Trophoblast cell (in vitro differentiated cells and primary cell): ENCODE measurements around the gene KIAA2012.

Experiments used
- DNase-seq, 2 donors: peaks; one replicate each; pipeline ENCODE4 v3.0.0-alpha.2; 2016
- H2AFZ ChIP-seq: 2 replicates; pipeline ENCODE4 v1.6.1; 2013; ENCODE audit warnings: low read length, moderate library complexity, mild to moderate bottlenecking; ENCODE audit not compliant: insufficient read depth, poor library complexity
- H2AK5ac ChIP-seq: 2 replicates; pipeline ENCODE4 v1.6.1; 2013; ENCODE audit warnings: mild to moderate bottlenecking, low read length
- H2BK120ac ChIP-seq: 2 replicates; pipeline ENCODE4 v1.6.1; 2013; ENCODE audit warnings: low read length, mild to moderate bottlenecking, moderate library complexity; ENCODE audit not compliant: insufficient read depth, poor library complexity
- H2BK12ac ChIP-seq: 2 replicates; pipeline ENCODE4 v1.6.1; 2013; ENCODE audit warnings: mild to moderate bottlenecking, low read length, moderate library complexity
- H2BK5ac ChIP-seq: 2 replicates; pipeline ENCODE4 v1.6.1; 2013; ENCODE audit warnings: low read length, low read depth, moderate library complexity, mild to moderate bottlenecking; ENCODE audit not compliant: poor library complexity
- H3K14ac ChIP-seq: 2 replicates; pipeline ENCODE4 v1.6.1; 2013; ENCODE audit warnings: mild to moderate bottlenecking, low read length
- H3K18ac ChIP-seq: 2 replicates; pipeline ENCODE4 v1.6.1; 2013; ENCODE audit warnings: mild to moderate bottlenecking, low read length
- H3K23ac ChIP-seq: 2 replicates; pipeline ENCODE4 v1.6.1; 2013; ENCODE audit warnings: low read length
- H3K27ac ChIP-seq: 2 replicates; pipeline ENCODE4 v1.5.1; 2013; ENCODE audit warnings: low read depth, mild to moderate bottlenecking, inconsistent platforms, low read length, moderate library complexity
- H3K27me3 ChIP-seq: 2 replicates; pipeline ENCODE4 v1.6.1; 2013; ENCODE audit warnings: inconsistent platforms, mild to moderate bottlenecking, low read length, moderate library complexity; ENCODE audit not compliant: insufficient read depth
- H3K36me3 ChIP-seq, 2 experiments: 1 replicate in 1 of 2; 2 replicates in 1 of 2; pipeline ENCODE4 v1.6.1; 2013; ENCODE audit warnings: low read length in 2 of 2, mild to moderate bottlenecking in 2 of 2, moderate library complexity in 1 of 2; ENCODE audit not compliant: insufficient read depth in 2 of 2, control insufficient read depth in 1 of 2
- H3K4ac ChIP-seq: 2 replicates; pipeline ENCODE4 v1.6.1; 2013; ENCODE audit warnings: low read depth, mild to moderate bottlenecking, low read length, moderate library complexity
- H3K4me1 ChIP-seq, 2 experiments: 1 replicate in 1 of 2; 2 replicates in 1 of 2; pipeline ENCODE4 v1.6.1; 2013; ENCODE audit warnings: low read length in 2 of 2, mild to moderate bottlenecking in 2 of 2, moderate library complexity in 1 of 2; ENCODE audit not compliant: insufficient read depth in 2 of 2, control insufficient read depth in 1 of 2
- H3K4me2 ChIP-seq: 2 replicates; pipeline ENCODE4 v1.6.1; 2013; ENCODE audit warnings: inconsistent platforms, mild to moderate bottlenecking, low read length, moderate library complexity
- H3K4me3 ChIP-seq: 2 replicates; pipeline ENCODE4 v1.5.1; 2013; ENCODE audit warnings: mild to moderate bottlenecking, low read depth, low read length, inconsistent platforms
- H3K79me1 ChIP-seq: one replicate; pipeline ENCODE4 v1.6.1; 2013; ENCODE audit warnings: low read length
- H3K79me2 ChIP-seq: 2 replicates; pipeline ENCODE4 v1.6.1; 2013; ENCODE audit warnings: low read length, mild to moderate bottlenecking; ENCODE audit not compliant: control insufficient read depth, insufficient read depth, poor library complexity
- H3K9ac ChIP-seq: 2 replicates; pipeline ENCODE4 v1.6.1; 2013; ENCODE audit warnings: mild to moderate bottlenecking, low read length
- H3K9me3 ChIP-seq: 2 replicates; pipeline ENCODE4 v1.6.1; 2013; ENCODE audit warnings: low read depth, mild to moderate bottlenecking, control low read depth, inconsistent platforms, low read length; ENCODE audit not compliant: insufficient read depth
- H4K12ac ChIP-seq: 2 replicates; pipeline ENCODE4 v1.6.1; 2013; ENCODE audit warnings: low read depth, mild to moderate bottlenecking, low read length, moderate library complexity
- H4K8ac ChIP-seq: 2 replicates; pipeline ENCODE4 v1.6.1; 2013; ENCODE audit warnings: low read depth, mild to moderate bottlenecking, low read length, moderate library complexity
- H4K91ac ChIP-seq: one replicate; pipeline ENCODE4 v1.6.1; 2013; ENCODE audit warnings: low read depth, mild to moderate bottlenecking, low read length, moderate library complexity
- WGBS: extraction: QIAGEN DNeasy Blood & Tissue Kit; methylation state at CpG from one replicate; pipeline ENCODE4 v1.1.7; 2013; ENCODE audit warnings: missing lambda C conversion rate; ENCODE audit not compliant: insufficient read length, insufficient coverage; ENCODE audit errors: extremely low coverage; 5-methylcytosine and 5-hydroxymethylcytosine counted together

Gene KIAA2012

GRCh38 chr2:202091476-202091875 is 18.4 kb downstream of the KIAA2012 start:
- H2AK5ac ChIP-seq: no peak overlapping the region
- H4K91ac ChIP-seq: no peak overlapping the region
- H3K23ac ChIP-seq: no peak overlapping the region
- no CpG with 5 or more reads among the region's 6 CpGs for WGBS
- H3K9me3 ChIP-seq: no peaks in the 10 kb centered on the region
- no peak overlapping the region for H3K4me2 ChIP-seq
- no peak overlapping the region for H3K9ac ChIP-seq
- no peak overlapping the region for H2BK12ac ChIP-seq
- no peaks in the 10 kb centered on the region for H3K4me1 ChIP-seq
- H3K79me1 ChIP-seq: no peaks in the 10 kb centered on the region
- no peaks in the 10 kb centered on the region for H3K27me3 ChIP-seq
- H3K79me2 ChIP-seq: no peaks in the 10 kb centered on the region
- H4K12ac ChIP-seq: no peak overlapping the region
- DNase-seq: no peak
- no peak overlapping the region for H4K8ac ChIP-seq
- H3K4ac ChIP-seq: no peak overlapping the region
- no peak overlapping the region for H2BK5ac ChIP-seq
- H2BK120ac ChIP-seq: no peak overlapping the region
- H3K18ac ChIP-seq: no peak overlapping the region
- H3K14ac ChIP-seq: no peak overlapping the region
- H2AFZ ChIP-seq: no peak overlapping the region
- H3K4me3 ChIP-seq: no peak overlapping the region
- no peak overlapping the region for H3K27ac ChIP-seq
- H3K36me3 ChIP-seq: no peaks in the 10 kb centered on the region

GRCh38 chr2:202094426-202094986 is 21.5 kb downstream of the KIAA2012 start:
- no peak overlapping the region for H3K4me3 ChIP-seq
- no peaks in the 10 kb centered on the region for H3K4me1 ChIP-seq
- H2BK5ac ChIP-seq: no peak overlapping the region
- H3K9ac ChIP-seq: no peak overlapping the region
- H2BK12ac ChIP-seq: no peak overlapping the region
- H3K4me2 ChIP-seq: no peak overlapping the region
- H2BK120ac ChIP-seq: no peak overlapping the region
- no peak overlapping the region for H3K4ac ChIP-seq
- H3K23ac ChIP-seq: no peak overlapping the region
- no peaks in the 10 kb centered on the region for H3K79me1 ChIP-seq
- H3K27ac ChIP-seq: no peak overlapping the region
- no peak overlapping the region for H2AK5ac ChIP-seq
- H3K9me3 ChIP-seq: no peaks in the 10 kb centered on the region
- H3K27me3 ChIP-seq: no peaks in the 10 kb centered on the region
- no peak overlapping the region for H4K8ac ChIP-seq
- DNase-seq: no peak
- H2AFZ ChIP-seq: no peak overlapping the region
- no CpG with 5 or more reads among the region's 3 CpGs for WGBS
- no peak overlapping the region for H3K14ac ChIP-seq
- no peak overlapping the region for H4K91ac ChIP-seq
- H3K18ac ChIP-seq: no peak overlapping the region
- H3K36me3 ChIP-seq: no peaks in the 10 kb centered on the region
- no peaks in the 10 kb centered on the region for H3K79me2 ChIP-seq
- no peak overlapping the region for H4K12ac ChIP-seq

- Histone ChIP-seq H2AK5ac (no peak overlapping the region), H3K4me1 (no peaks in the 10 kb centered on the region), H3K14ac (no peak overlapping the region), H3K27ac (no peak overlapping the region), H3K79me2 (no peaks in the 10 kb centered on the region), H3K9me3 (no peaks in the 10 kb centered on the region), H4K12ac (no peak overlapping the region), H2AFZ (no peak overlapping the region), H2BK12ac (no peak overlapping the region), H3K27me3 (no peaks in the 10 kb centered on the region), H4K8ac (no peak overlapping the region), H2BK5ac (no peak overlapping the region), H3K9ac (no peak overlapping the region), H4K91ac (no peak overlapping the region), H3K23ac (no peak overlapping the region), H3K79me1 (no peaks in the 10 kb centered on the region), H3K18ac (no peak overlapping the region), H3K4ac (no peak overlapping the region), H3K36me3 (no peaks in the 10 kb centered on the region), H3K4me2 (no peak overlapping the region), H3K4me3 (no peak overlapping the region), H2BK120ac (no peak overlapping the region)
- DNase-seq: no peak
These were observed 22.2 kb downstream of the KIAA2012 start for GRCh38 chr2:202095235-202095634.

DNA sequence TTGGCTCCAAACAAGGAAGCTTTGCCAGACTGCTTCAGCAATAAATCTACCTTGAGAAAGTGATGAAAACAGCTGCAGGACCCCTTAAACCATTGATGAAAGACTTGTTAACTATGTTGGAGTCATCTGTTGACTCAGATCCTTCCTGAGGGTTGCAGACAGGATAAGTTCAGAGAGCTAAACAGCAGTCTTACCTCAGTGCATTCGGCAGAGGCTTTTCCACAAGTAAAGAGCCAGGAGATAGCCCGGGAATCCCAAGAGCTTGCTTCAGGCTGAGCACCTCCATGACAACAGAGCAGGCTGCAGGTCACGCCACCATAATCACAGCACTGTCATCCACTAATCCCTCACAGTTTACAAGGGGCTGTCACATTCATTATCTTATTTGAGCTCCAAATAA is 23.7 kb downstream of the KIAA2012 start:
- DNase-seq: no peak

More for the DNA sequence above, 23.7 kb downstream of the KIAA2012 start:
- Histone ChIP-seq H3K27me3 (no peaks in the 10 kb centered on the region), H3K4me1 (no peaks in the 10 kb centered on the region), H3K23ac (no peak overlapping the region), H3K79me2 (no peaks in the 10 kb centered on the region), H4K12ac (no peak overlapping the region), H4K91ac (no peak overlapping the region), H3K79me1 (no peaks in the 10 kb centered on the region), H3K4me3 (no peak overlapping the region), H3K18ac (no peak overlapping the region), H2BK12ac (no peak overlapping the region), H3K36me3 (no peaks in the 10 kb centered on the region), H2AK5ac (no peak overlapping the region), H3K27ac (no peak overlapping the region), H3K9me3 (no peaks in the 10 kb centered on the region), H2BK120ac (no peak overlapping the region), H3K14ac (no peak overlapping the region), H2BK5ac (no peak overlapping the region), H4K8ac (no peak overlapping the region), H3K9ac (no peak overlapping the region), H2AFZ (no peak overlapping the region), H3K4ac (no peak overlapping the region), H3K4me2 (no peak overlapping the region)
- WGBS: no CpG with 5 or more reads among the region's 3 CpGs
